Peyer's patch (tissue), 4 donors: Measurements from ENCODE around the gene NEAT1.

Experiments
- CTCF ChIP-seq, 6 experiments: fragments of 450-650 bp in 4 of 6; fragments of 200-600 bp in 2 of 6; sonication (generic) in 1 of 6; IDR thresholded peaks; one replicate each; pipeline ENCODE4 v1.5.1; 2017 to 2019; ENCODE audit warnings: antibody characterized with exemption in 6 of 6, mild to moderate bottlenecking in 3 of 6, moderate library complexity in 1 of 6
- POLR2A ChIP-seq, 2 donors: fragments of 450-650 bp; IDR thresholded peaks; one replicate each; pipeline ENCODE4 v1.5.1; 2017; ENCODE audit warnings: antibody characterized with exemption in 2 of 2, mild to moderate bottlenecking in 2 of 2, moderate library complexity in 2 of 2

- TF ChIP-seq POLR2A (IDR thresholded peaks at IDR 0.05): no peak
- no peak for TF ChIP-seq CTCF (IDR thresholded peaks at IDR 0.05)
Measured at GRCh38 chr11:65434667-65435410, 12.2 kb downstream of the NEAT1 start.
